IMR-90 (cell line): ENCODE results near the gene AXL. TPM values are rescaled to one million over a fixed set of nuclear protein-coding genes. Genes with fewer than 3 reads are reported as not detected.
"Not testable (repeated sequence)": the region's sequence is repeated elsewhere in the genome, so short reads cannot be mapped to it uniquely, and the experiment has no call there.

Experiments
- ATAC-seq: fragments of 200-7000 bp; cut with Tn5 transposase; 2 replicates; pipeline ENCODE4 v1.9.1; 2020; ENCODE audit warnings: low read depth, mild to moderate bottlenecking, moderate library complexity
- BruUV-seq: library from RNA; stranded (reverse); fragments of 400-500 nt; replicated peaks from 2 replicates; lab custom pipeline; 2021; lab: Mats Ljungman, UMichigan
- CTCF ChIA-PET: fragments of 300-600 bp; formaldehyde crosslinking; extraction: SDS; loops from one replicate; lab custom pipeline; 2021; ENCODE audit warnings: antibody characterized with exemption; lab: Yijun Ruan, JAX
- POLR2A ChIA-PET: fragments of 300-600 bp; sonication (Branson Sonifier 250); formaldehyde crosslinking; loops from one replicate; lab custom pipeline; 2022; ENCODE audit warnings: antibody characterized with exemption; ENCODE audit not compliant: unreplicated experiment; lab: Charles Lee
- DNase-seq: peaks from one replicate; pipeline ENCODE4 v3.0.0; 2013
- H2AFZ ChIP-seq: replicated peaks from 2 replicates; pipeline ENCODE3; 2013; ENCODE audit warnings: low read length, mild to moderate bottlenecking; ENCODE audit not compliant: poor library complexity
- H2AK5ac ChIP-seq: 2 replicates; pipeline ENCODE4 v1.6.1; 2013; ENCODE audit warnings: low read depth, low read length, inconsistent platforms
- H2AK9ac ChIP-seq: replicated peaks from 2 replicates; pipeline ENCODE3; 2013; ENCODE audit warnings: mild to moderate bottlenecking, low read depth, low read length, moderate library complexity; ENCODE audit not compliant: poor library complexity
- H2BK120ac ChIP-seq: 2 replicates; pipeline ENCODE4 v1.6.1; 2013; ENCODE audit warnings: low read depth, low read length, inconsistent platforms
- H2BK15ac ChIP-seq: 3 replicates; pipeline ENCODE4 v1.6.1; 2013; ENCODE audit warnings: low read depth, low read length, inconsistent platforms
- H2BK20ac ChIP-seq: 2 replicates; pipeline ENCODE4 v1.6.1; 2013; ENCODE audit warnings: low read depth, mild to moderate bottlenecking, inconsistent platforms, low read length, moderate library complexity
- H2BK5ac ChIP-seq: 2 replicates; pipeline ENCODE4 v1.6.1; 2013; ENCODE audit warnings: mild to moderate bottlenecking, low read depth, low read length, inconsistent platforms; ENCODE audit not compliant: poor library complexity, severe bottlenecking
- H3K14ac ChIP-seq: replicated peaks from 2 replicates; pipeline ENCODE4 v1.6.1; 2013; ENCODE audit warnings: low read depth, low read length, inconsistent platforms
- H3K18ac ChIP-seq: 2 replicates; pipeline ENCODE4 v1.6.1; 2013; ENCODE audit warnings: low read depth, low read length, control low read depth
- H3K23ac ChIP-seq: 2 replicates; pipeline ENCODE4 v1.6.1; 2013; ENCODE audit warnings: low read depth, low read length, inconsistent platforms
- H3K27ac ChIP-seq: 2 replicates; pipeline ENCODE4 v1.5.1; 2013; ENCODE audit warnings: mild to moderate bottlenecking, control low read depth, low read length; ENCODE audit not compliant: insufficient read depth
- H3K27me3 ChIP-seq: 2 replicates; pipeline ENCODE4 v1.6.1; 2013; ENCODE audit warnings: low read length; ENCODE audit not compliant: control insufficient read depth, insufficient read depth
- H3K36me3 ChIP-seq: 2 replicates; pipeline ENCODE4 v1.6.1; 2013; ENCODE audit warnings: low read length, mixed read lengths; ENCODE audit not compliant: control insufficient read depth, insufficient read depth
- H3K4ac ChIP-seq: 2 replicates; pipeline ENCODE4 v1.6.1; 2013; ENCODE audit warnings: low read depth, low read length, inconsistent platforms
- H3K4me1 ChIP-seq: 2 replicates; pipeline ENCODE4 v1.6.1; 2013; ENCODE audit warnings: low read length, mixed read lengths; ENCODE audit not compliant: control insufficient read depth, insufficient read depth
- H3K4me2 ChIP-seq: 2 replicates; pipeline ENCODE4 v1.6.1; 2013; ENCODE audit warnings: low read depth, mild to moderate bottlenecking, control low read depth, low read length, moderate library complexity
- H3K4me3 ChIP-seq: 2 replicates; pipeline ENCODE4 v1.5.1; 2013; ENCODE audit warnings: low read depth, mild to moderate bottlenecking, control low read depth, low read length, moderate library complexity; ENCODE audit not compliant: insufficient read depth
- H3K56ac ChIP-seq: 2 replicates; pipeline ENCODE4 v1.6.1; 2013; ENCODE audit warnings: low read length, inconsistent platforms; ENCODE audit not compliant: insufficient read depth; ENCODE audit errors: extremely low read depth
- H3K79me1 ChIP-seq, 2 experiments: 2 replicates each; pipeline ENCODE4 v1.6.1; 2013; ENCODE audit warnings: low read length in 2 of 2, inconsistent platforms in 1 of 2, low read depth in 1 of 2
- H3K9ac ChIP-seq: 2 replicates; pipeline ENCODE4 v1.6.1; 2013; ENCODE audit warnings: low read depth, low read length, control low read depth
- H3K9me1 ChIP-seq: 2 replicates; pipeline ENCODE4 v1.6.1; 2013; ENCODE audit warnings: low read length, inconsistent platforms; ENCODE audit not compliant: insufficient read depth
- H3K9me3 ChIP-seq: 2 replicates; pipeline ENCODE4 v1.6.1; 2013; ENCODE audit warnings: low read length; ENCODE audit not compliant: control insufficient read depth, insufficient read depth
- H4K20me1 ChIP-seq: 2 replicates; pipeline ENCODE4 v1.6.1; 2013; ENCODE audit warnings: low read length, inconsistent platforms; ENCODE audit not compliant: insufficient read depth
- H4K5ac ChIP-seq: 2 replicates; pipeline ENCODE4 v1.6.1; 2013; ENCODE audit warnings: mild to moderate bottlenecking, low read depth, low read length, control low read depth
- H4K8ac ChIP-seq, 2 experiments: 2 replicates each; pipeline ENCODE4 v1.6.1; 2013; ENCODE audit warnings: low read depth in 2 of 2, low read length in 2 of 2, control low read depth in 1 of 2, inconsistent platforms in 1 of 2
- H4K91ac ChIP-seq: 2 replicates; pipeline ENCODE4 v1.6.1; 2013; ENCODE audit warnings: low read depth, low read length, inconsistent platforms; ENCODE audit not compliant: insufficient read depth
- WGBS, 2 experiments: methylation state at CpG; one replicate each; pipeline versions ENCODE4 v1.1.5 to v1.1.7; 2013; ENCODE audit warnings: missing lambda C conversion rate in 2 of 2; ENCODE audit not compliant: insufficient read length in 1 of 2; ENCODE audit errors: extremely low coverage in 2 of 2; 5-methylcytosine and 5-hydroxymethylcytosine counted together
- dilution Hi-C: fragments of 300-500 bp; cut with HindIII; formaldehyde crosslinking; loops from one replicate; pipeline ENCODE4 v1.14.3; 2018; ENCODE audit warnings: low sequenced_read_pairs; ENCODE audit not compliant: unreplicated experiment
- in situ Hi-C: fragments of 300-500 bp; cut with MboI; formaldehyde crosslinking; loops from 3 replicates; pipeline ENCODE4 v1.14.3; 2019; ENCODE audit warnings: low sequenced_read_pairs, inconsistent platforms, mixed read lengths
- intact Hi-C: fragments of 100-400 bp; cut with micrococcal nuclease; formaldehyde crosslinking; loops from 2 replicates; pipeline ENCODE4 v1.10.0; 2022
- polyA plus RNA-seq, 3 experiments: library from polyadenylated mRNA; depleted of rRNA; stranded (reverse); fragments of >200 nt; gene quantifications; 2 replicates each; pipeline ENCODE4 v1.2.3, GENCODE V29; 2012; ENCODE audit warnings: low replicate concordance in 1 of 3
- total RNA-seq: library from RNA; depleted of rRNA; stranded (reverse); fragments of >200 nt; gene quantifications from 2 replicates; pipeline ENCODE4 v1.2.3, GENCODE V29; 2012

The AXL gene
- total and polyA plus RNA-seq, 2 of the 4 experiments (the other 2 are of a cell fraction): 212 to 466 TPM

DNA sequence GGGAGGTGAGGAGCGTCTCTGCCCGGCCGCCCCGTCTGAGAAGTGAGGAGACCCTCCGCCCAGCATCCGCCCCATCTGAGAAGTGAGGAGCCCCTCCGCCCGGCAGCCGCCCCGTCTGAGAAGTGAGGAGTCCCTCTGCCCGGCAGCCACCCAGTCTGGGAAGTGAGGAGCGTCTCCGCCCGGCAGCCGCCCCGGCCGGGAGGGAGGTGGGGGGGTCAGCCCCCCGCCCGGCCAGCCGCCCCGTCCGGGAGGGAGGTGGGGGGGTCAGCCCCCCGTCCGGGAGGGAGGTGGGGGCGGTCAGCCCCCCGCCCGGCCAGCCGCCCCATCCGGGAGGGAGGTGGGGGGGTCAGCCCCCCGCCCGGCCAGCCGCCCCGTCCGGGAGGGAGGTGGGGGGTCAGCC is 38.9 kb upstream of the AXL start:
- H3K14ac ChIP-seq, H2BK20ac ChIP-seq, H2AK5ac ChIP-seq, H3K4me1 ChIP-seq, in situ Hi-C loops, DNase-seq, H4K20me1 ChIP-seq, CTCF ChIA-PET, H4K91ac ChIP-seq, H2BK5ac ChIP-seq, H3K9me1 ChIP-seq, H3K79me1 ChIP-seq, intact Hi-C loops, H3K9me3 ChIP-seq, H3K36me3 ChIP-seq, POLR2A ChIA-PET, H4K8ac ChIP-seq, H3K4me3 ChIP-seq, H3K23ac ChIP-seq, H3K9ac ChIP-seq, H2BK120ac ChIP-seq, H3K4me2 ChIP-seq, H3K18ac ChIP-seq, H3K56ac ChIP-seq, BruUV-seq, H3K27ac ChIP-seq, H2BK15ac ChIP-seq, H3K4ac ChIP-seq, H2AFZ ChIP-seq, ATAC-seq, H3K27me3 ChIP-seq, dilution Hi-C loops, H2AK9ac ChIP-seq, H4K5ac ChIP-seq: not testable (repeated sequence)
- WGBS, 2 experiments: no CpG with 5 or more reads among the region's 34 CpGs
